ENCODE measurements around the gene NRCAM.

DNA sequence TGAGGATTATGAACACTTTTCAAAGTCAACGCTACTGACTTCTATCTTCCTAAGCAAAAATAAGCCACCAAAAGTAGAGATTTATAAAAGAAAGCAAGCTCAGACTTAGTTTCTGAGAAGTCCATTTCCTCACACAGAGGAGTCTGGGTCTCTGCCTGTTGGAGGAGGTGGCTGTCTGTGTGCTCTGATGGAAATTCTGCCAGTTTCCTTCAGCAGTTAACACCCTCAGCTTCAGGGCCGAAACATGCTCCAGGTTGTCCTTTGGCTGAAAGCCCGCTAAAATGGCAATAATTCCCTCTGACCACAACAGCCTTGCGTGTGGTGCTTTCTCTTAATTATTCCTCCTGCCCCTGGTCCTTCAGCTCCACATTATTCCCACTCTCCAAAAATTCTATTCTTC lies 198.3 kb downstream of the NRCAM start:
- TF ChIP-seq ASH2L (IDR thresholded peaks at IDR 0.05; ENCODE audit: borderline replicate concordance, low read depth) = no peak
- TF ChIP-seq CTCF (IDR thresholded peaks at IDR 0.05 in 2 of 3, conservative IDR thresholded peaks at IDR 0.05 in 1 of 3; ENCODE audit: control insufficient read depth in 2 of 3, extremely low read depth in 1 of 3, insufficient read depth in 1 of 3, low read depth in 3 of 3, low read length in 3 of 3) = no peak
- TF ChIP-seq POLR2A (IDR thresholded peaks at IDR 0.05; ENCODE audit: low read depth, low read length) = no peak
- TF ChIP-seq, protein P1, sequence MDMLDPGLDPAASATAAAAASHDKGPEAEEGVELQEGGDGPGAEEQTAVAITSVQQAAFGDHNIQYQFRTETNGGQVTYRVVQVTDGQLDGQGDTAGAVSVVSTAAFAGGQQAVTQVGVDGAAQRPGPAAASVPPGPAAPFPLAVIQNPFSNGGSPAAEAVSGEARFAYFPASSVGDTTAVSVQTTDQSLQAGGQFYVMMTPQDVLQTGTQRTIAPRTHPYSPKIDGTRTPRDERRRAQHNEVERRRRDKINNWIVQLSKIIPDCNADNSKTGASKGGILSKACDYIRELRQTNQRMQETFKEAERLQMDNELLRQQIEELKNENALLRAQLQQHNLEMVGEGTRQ (IDR thresholded peaks at IDR 0.05; ENCODE audit: borderline replicate concordance, low read depth, low read length) = no peak
- no peak for TF ChIP-seq SUZ12 (IDR thresholded peaks at IDR 0.05; ENCODE audit: unreplicated experiment)
- TF ChIP-seq FOXK2 (IDR thresholded peaks at IDR 0.05) = no peak
- no peak for TF ChIP-seq SUPT20H (IDR thresholded peaks at IDR 0.05; ENCODE audit: borderline replicate concordance, control insufficient read depth, low read depth, low read length)
- TF ChIP-seq ZNF274 (IDR thresholded peaks at IDR 0.05; ENCODE audit: insufficient read depth, insufficient read length) = no peak
- no peak for TF ChIP-seq HDAC6 (IDR thresholded peaks at IDR 0.05; ENCODE audit: unreplicated experiment)
- TF ChIP-seq CHD2 (IDR thresholded peaks at IDR 0.05; ENCODE audit: borderline replicate concordance, low read depth, low read length) = no peak
- no peak for TF ChIP-seq POLR2AphosphoS5 (IDR thresholded peaks at IDR 0.05; ENCODE audit: low read length)
- TF ChIP-seq REST (IDR thresholded peaks at IDR 0.05; ENCODE audit: low read depth, low read length) = no peak
